Measurements from ENCODE around the gene G3BP2.

Gene G3BP2

DNA sequence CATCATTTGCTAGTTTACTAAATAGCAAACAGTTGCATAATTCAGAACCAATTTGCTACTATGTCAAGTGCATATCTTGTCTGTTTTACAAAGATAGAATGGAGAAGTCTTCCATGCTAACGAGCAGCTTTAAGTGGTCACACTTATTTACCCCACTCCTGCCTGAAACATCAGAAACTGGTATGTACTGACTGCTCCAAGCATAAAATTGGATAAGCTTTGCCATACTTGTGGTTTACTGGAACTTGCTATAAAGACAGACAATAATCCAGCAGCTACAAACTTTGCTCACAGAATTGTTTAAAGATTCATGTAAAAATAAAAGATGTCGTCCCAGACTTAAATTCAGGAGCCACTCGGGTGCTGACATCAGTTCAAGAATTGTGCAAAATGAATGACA is 29.6 kb downstream of the G3BP2 start:
- DNase-seq (ENCODE audit: low read depth in 2 of 3, low spot score in 1 of 3), result no peak

DNA sequence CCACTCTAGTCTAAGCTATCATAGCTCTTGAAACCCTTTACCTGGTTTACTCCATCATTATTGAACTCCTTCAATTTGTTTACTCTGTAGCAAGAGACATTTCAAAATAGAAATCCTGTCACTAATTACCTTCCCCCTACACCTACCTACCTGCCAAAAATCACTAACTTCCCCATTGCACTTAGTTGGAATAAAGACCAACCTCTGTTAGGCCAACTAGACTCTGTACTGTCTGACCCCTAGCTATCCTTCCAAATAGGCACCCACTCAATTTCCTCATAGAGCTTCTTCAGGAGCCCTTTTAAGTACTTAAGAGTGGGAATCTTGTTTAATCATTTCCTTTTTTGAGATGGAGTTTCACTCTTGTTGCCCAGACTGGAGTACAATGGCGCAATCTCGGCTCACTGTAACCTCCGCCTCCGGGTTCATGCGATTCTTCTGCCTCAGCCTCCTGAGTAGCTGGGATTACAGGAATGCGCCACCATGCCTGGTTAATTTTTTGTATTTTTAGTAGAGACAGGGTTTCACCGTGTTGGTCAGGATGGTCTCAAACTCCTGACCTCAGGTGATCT is 34.0 kb downstream of the G3BP2 start:
- no peak for DNase-seq (ENCODE audit: low read depth in 2 of 3, low spot score in 1 of 3)

DNA sequence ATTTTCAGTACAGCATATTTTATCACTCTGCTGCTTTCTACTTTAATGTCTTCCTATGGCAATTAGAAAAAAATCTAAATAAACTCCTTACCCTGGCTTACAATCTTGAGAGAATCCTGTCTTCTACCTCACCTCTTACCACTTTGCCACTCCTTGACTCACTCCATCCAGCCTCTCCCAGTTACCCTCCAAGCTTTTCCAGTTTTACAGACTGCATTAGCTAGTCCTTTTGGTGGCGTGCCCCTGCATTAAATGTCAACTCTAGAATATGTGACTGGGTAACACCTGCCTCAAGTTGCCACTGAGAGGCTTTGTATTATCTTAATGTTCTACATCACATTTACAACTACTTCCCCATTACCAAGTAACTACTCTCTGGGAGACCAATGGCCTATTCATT is 35.4 kb downstream of the G3BP2 start:
- DNase-seq (ENCODE audit: low read depth in 2 of 3, low spot score in 1 of 3), result no peak

DNA sequence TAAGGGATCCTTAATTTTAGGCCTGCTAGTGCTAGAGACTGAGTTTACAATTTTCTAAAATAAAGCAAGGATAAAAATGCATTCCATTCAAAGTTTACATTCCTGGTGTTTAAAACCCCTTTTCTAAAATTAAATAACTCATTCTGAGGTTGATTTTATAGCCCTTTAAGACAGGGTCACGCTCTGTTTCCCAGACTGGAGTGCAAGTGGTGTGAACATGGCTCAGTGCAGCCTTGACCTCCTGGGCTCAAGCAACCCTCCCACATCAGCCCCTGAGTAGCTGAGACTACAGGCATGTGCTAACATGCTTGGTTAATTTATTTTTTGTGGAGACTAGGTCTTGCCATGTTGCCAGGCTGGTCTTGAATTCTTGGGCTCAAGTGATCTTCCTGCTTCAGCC is 36.0 kb downstream of the G3BP2 start:
- no peak for DNase-seq (ENCODE audit: low read depth in 2 of 3, low spot score in 1 of 3)

DNA sequence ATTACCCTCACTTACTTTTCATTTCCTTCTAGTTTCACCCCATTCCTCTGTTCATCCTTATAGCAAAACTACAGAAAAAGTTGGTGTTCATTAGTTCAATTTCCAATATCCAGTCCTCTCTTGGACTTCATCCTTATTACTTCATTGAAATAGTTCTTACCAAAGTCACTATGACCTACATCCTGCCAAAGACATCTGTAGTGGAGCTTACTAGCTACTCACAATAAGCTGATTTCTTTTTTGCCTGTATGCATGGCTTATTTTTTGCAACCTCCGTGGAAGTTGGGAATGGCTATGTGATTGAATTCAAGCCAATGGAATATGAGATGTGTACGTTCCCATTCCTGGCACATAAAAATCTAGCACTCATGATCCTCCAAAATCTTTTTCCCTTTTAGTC is 38.3 kb downstream of the G3BP2 start:
- DNase-seq (ENCODE audit: low read depth in 2 of 3, low spot score in 1 of 3), result no peak

DNA sequence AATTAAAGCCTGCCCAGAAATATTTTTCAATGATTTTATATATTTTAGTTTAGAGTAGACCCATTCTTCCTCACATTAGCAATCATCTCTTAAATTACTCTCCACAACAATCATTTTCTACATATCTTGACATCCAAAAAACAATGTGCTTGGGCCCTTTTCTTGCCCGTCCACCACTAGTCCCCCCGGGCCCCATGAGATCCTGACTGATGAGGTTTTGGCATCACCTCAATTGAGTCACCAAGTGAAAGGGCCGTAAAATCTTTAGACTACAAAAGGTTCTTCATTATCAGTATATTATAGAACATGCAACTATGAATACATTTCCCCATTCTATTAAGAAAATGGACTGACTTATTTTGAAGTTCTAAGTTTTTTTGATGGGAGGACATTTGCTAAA is 38.9 kb downstream of the G3BP2 start:
- DNase-seq (ENCODE audit: low read depth in 2 of 3, low spot score in 1 of 3), result no peak

DNA sequence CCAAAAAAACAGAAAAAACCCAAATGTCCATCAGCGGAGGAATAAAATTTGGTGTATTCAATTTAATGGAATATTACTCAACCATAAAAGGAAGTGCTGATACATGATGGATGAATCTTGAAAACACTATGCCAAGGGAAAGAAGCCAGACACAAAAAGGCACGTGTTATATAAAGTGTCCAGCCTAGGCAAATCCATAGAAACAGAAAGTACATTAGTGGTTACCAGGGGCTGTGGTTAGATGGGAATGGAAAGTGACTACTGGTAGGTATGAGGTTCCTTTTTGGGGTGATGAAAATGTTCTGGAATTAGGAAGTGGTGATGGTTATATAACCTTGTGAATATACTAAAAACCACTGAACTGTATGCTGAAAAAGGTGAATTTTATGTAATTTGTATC is 39.4 kb downstream of the G3BP2 start:
- no peak for DNase-seq (ENCODE audit: low read depth in 2 of 3, low spot score in 1 of 3)

DNA sequence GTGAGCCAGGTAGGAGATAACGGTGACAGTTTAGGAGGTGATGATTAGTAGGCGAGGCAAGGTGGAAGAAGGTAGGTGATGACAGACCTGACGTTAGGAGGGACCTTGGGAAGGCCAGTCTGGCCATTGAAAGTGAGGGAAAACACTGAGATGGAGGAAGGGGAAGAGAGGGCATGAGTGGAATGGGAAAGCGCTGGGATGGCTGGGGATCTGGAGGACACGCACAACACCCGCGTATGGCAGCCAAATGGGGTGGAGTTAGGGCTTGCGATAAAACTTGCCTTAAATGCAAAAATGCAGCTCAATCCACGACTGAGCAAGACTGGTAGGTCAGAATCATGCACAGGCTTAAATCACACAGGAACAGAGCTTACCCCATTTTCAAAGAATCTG is 42.3 kb downstream of the G3BP2 start:
- no peak for DNase-seq (ENCODE audit: low read depth in 2 of 3, low spot score in 1 of 3)

DNA sequence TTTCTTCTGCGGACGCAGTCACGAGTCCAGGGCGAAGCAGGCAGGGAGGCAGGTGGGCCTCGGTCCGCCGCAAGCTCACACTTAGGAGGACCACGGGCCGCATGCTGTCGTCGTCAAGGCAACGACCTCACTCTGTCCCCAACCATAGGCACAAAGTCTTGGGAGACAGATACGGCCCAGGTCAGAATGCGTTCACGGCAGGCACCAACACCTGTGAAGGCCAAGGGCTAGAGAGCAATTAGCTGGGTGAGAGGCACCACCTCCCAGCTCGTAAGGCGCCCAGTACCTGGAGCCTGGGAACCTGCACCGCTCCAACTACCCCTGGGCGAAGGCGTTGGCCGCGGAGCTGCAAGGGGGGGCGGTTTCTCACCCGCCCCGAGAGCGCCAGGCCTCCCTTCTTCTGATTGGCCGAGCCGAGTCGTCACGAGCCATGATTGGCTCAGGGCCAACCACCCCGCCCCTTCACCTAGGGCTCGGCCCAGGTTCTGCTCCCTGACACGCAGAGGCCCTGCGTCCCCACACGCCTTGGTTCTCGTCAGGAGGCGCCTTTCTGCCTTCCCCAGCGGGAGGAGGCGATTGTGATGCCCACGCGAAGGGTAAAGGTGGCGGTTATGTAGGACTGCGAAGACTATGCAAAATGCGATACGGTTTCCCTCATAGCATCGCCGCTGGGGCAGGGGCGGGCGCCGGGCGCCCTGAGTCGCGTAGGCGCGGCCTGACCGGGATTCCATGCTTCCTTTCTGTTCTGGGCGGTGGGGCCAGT is 42.9 kb downstream of the G3BP2 start, which contains the start of gene CDKL2:
Gene CDKL2 (minus strand): TSS at position 355 of the 763 bp plus-strand sequence. CDS start 4,540 bp downstream, outside the sequence.
- peak; percentile 81 to 87 (median 86) for DNase-seq (ENCODE audit: low read depth in 2 of 3, low spot score in 1 of 3)

DNA sequence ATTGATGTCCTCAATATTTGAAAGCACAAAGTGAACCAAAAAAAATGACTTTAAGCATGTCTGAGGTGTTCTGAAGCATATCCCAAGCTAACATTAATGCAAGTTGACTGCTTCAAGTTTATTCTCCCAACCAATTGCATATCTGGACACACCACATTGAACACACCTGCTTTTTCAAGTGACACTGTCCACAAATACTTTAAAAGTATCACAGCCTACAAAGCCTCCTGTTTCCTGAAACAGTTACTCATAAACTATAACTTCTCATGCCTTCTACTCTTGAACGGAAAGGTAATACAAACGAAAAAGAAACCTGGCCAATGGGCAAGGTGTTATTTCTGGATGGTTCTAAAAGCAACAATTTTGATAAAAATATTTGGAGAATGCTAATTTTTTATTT is 44.0 kb downstream of the G3BP2 start:
- DNase-seq (ENCODE audit: low read depth in 2 of 3, low spot score in 1 of 3), result no peak

DNA sequence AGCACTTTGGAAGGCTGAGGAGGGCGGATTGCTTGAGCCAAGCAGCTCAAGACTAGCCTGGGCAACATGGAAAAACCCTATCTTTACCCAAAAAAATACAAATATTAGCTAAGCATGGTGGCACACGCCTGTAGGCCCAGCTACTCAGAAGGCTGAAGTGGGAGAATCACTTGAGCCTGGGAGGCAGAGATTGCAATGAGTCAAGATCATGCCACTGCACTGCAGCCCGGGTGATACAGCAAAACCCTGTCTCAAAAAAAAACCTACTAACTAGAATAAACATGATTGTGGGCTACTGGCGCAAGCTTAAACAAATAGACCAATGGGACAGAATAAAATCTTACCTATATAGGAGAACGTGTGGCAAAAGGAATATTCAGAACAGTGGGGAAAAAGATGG is 50.2 kb downstream of the G3BP2 start:
- no peak for DNase-seq (ENCODE audit: low read depth in 2 of 3, low spot score in 1 of 3)

DNA sequence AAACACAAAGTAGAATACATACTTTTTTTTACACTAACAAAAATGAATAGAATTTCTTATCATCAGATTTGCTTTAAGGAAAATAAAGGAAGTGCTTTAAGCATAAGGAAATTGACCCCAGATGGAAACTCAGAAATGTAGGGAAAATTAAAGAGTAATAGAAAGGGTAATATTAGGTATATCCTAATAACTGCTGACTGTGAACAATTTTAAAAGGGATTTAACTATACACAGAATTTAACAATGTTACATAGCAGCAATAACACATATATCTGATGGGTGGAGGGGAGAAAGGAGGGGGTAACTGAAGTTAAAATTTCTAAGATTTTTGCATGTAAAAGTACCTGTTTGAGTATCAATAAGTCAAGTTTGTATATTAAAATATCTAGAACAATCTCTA is 51.5 kb downstream of the G3BP2 start:
- no peak for DNase-seq (ENCODE audit: low read depth in 2 of 3, low spot score in 1 of 3)

DNA sequence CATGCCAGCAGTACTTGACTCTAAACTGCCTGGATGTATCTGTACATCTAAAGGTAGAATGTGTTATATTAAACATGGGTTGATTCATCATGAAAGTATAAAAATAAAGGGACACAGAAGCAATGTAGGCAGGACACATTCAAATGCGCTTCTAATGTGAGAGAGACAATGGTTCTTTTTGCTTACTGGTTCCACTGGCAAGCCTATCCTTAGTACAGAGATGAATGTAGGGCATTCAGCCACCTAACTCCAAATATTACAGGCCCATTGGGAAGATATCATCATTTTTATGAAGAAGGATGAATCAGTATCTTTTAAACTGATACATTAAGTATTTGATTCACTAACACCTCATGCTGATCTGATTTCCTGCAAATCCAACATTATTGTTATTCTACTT is 60.9 kb downstream of the G3BP2 start:
- no peak for DNase-seq (ENCODE audit: low read depth in 2 of 3, low spot score in 1 of 3)

DNA sequence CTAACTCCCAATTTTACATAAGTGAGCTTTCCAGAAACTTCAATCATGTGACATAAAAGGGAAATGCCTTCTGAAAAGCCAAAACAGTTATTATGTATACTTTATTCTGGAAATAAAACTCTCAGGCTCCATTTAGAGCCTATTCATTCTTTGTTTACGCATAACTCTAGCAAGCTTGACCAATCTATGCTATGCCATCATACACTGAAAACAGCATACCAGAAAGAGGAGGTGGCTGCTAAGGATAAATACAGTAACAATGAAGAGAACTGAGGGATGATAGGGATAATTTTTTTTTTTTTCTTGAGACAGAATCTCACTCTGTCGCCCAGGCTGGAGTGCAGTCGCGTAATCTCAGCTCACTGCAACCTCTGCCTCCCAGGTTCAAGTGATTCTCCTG is 67.3 kb downstream of the G3BP2 start:
- DNase-seq (ENCODE audit: low read depth in 2 of 3, low spot score in 1 of 3), result no peak

DNA sequence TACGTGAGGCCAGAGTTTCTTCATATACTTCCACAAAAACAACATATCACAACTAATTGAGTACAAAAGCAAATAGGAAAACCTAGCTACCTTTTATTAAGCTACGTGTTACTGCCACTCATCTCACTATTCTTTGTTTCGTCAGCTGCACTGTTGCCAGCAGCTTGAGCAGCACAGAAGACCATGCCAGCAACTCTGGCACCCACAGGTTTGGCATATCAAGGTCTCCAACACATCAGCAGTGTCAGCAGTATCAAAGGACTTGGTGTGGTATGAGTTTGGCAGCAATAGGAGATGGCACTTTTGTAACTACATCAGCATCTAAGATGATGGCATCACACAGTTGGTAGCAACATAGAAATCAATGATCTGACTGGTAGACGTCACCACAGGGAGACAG is 73.6 kb downstream of the G3BP2 start:
- no peak for DNase-seq (ENCODE audit: low read depth in 2 of 3, low spot score in 1 of 3)

DNA sequence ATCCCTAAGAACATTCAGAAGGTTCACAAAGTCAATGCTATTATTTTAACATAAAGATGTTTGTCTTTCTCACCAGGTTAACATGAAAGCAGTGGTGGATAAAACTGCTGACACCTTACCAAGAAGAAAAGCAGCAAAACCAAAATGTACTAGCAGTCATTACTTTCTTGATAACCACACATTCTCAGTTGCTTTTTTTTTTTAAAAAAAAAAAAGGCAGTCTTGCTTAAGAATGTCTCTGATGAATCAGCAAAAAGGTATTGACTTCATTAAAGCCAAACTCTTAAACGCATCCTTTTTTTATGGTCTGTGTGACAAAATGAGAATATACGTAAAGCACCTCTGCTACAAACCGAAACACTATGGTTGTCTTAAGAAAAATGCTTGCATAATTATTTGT is 74.8 kb downstream of the G3BP2 start:
- DNase-seq (ENCODE audit: low read depth in 2 of 3, low spot score in 1 of 3), result no peak

DNA sequence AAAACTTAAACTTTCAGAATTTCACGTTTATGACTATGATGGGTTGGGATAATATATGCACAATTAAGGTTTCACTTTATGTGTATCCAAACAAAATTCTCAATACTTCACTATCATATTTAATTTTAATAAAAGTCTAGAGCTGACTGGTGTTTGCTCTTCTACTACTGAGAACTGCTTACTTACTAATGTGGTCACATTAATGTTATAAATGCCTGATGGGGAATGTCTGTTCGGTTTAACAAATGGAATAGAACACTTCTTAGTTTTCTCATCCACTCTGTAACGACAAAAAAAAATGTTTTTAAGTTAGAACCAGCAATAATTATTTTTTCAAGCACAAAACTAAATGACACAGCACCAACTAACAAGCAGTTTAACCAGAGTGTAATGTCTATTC is 77.2 kb downstream of the G3BP2 start:
- no peak for DNase-seq (ENCODE audit: low read depth in 2 of 3, low spot score in 1 of 3)

DNA sequence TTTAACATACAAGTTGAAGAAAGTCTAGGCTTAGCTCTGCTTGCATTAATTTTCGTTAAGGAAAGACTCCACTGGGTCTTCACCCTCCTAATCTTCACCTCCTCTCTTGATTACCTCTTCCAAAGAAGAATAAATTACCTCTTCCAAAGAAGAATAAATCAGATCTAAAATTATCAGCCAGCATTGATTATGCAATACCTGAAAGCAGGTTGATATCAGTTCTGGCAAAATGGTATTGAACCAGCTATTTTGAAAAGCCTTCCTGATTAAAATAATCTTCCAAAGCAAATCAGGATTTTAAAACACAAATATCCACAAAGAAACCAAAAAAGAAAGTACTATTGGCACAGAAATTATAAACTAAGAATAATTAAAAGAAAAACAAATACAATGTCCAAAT is 79.8 kb downstream of the G3BP2 start:
- DNase-seq (ENCODE audit: low read depth in 2 of 3, low spot score in 1 of 3), result no peak
